H9 (cell line): ENCODE data around the gene LITAF. TPM values are rescaled to one million over a fixed set of nuclear protein-coding genes. Genes with fewer than 3 reads are reported as not detected.
A peak's percentile ranks its signal among the peaks of the same experiment; 100 is the strongest.

Experiments used
- DNase-seq: peaks from one replicate; pipeline ENCODE4 v3.0.0-alpha.2; 2017
- H2AFZ ChIP-seq: one replicate; pipeline ENCODE4 v1.6.1; 2013; ENCODE audit warnings: mild to moderate bottlenecking, low read length, control low read depth, moderate library complexity
- H2AK5ac ChIP-seq: 2 replicates; pipeline ENCODE4 v1.6.1; 2013; ENCODE audit warnings: low read length, control low read depth, mixed read lengths; ENCODE audit not compliant: insufficient read length
- H2BK120ac ChIP-seq: one replicate; pipeline ENCODE4 v1.6.1; 2013; ENCODE audit warnings: low read depth, mild to moderate bottlenecking, low read length, control low read depth, inconsistent platforms; ENCODE audit not compliant: poor library complexity, severe bottlenecking
- H2BK12ac ChIP-seq: 2 replicates; pipeline ENCODE4 v1.6.1; 2013; ENCODE audit warnings: low read length, control low read depth, mixed read lengths, low read depth; ENCODE audit not compliant: insufficient read length
- H2BK15ac ChIP-seq: 2 replicates; pipeline ENCODE4 v1.6.1; 2013; ENCODE audit warnings: low read depth, low read length, control low read depth
- H2BK20ac ChIP-seq: one replicate; pipeline ENCODE4 v1.6.1; 2013; ENCODE audit warnings: low read depth, mild to moderate bottlenecking, low read length, control low read depth, inconsistent platforms; ENCODE audit not compliant: poor library complexity, severe bottlenecking
- H2BK5ac ChIP-seq: 2 replicates; pipeline ENCODE4 v1.6.1; 2013; ENCODE audit warnings: low read length, control low read depth, mixed read lengths; ENCODE audit not compliant: insufficient read length
- H3K14ac ChIP-seq: 2 replicates; pipeline ENCODE4 v1.6.1; 2013; ENCODE audit warnings: low read length, control low read depth; ENCODE audit not compliant: insufficient read depth
- H3K18ac ChIP-seq: 2 replicates; pipeline ENCODE4 v1.6.1; 2013; ENCODE audit warnings: low read depth, mild to moderate bottlenecking, mixed read lengths, low read length, control low read depth; ENCODE audit not compliant: insufficient read length
- H3K23ac ChIP-seq: 2 replicates; pipeline ENCODE4 v1.6.1; 2013; ENCODE audit warnings: low read length, control low read depth, mixed read lengths, low read depth; ENCODE audit not compliant: insufficient read length
- H3K23me2 ChIP-seq: 2 replicates; pipeline ENCODE4 v1.6.1; 2013; ENCODE audit warnings: low read depth, mild to moderate bottlenecking, mixed read lengths, low read length, control low read depth; ENCODE audit not compliant: insufficient read length, poor library complexity, severe bottlenecking
- H3K27ac ChIP-seq: 2 replicates; pipeline ENCODE4 v1.5.1; 2013; ENCODE audit warnings: low read length, control low read depth, mixed read lengths, low read depth; ENCODE audit not compliant: insufficient read length
- H3K27me3 ChIP-seq: 2 replicates; pipeline ENCODE4 v1.6.1; 2013; ENCODE audit warnings: low read length, control low read depth, inconsistent platforms; ENCODE audit not compliant: insufficient read depth
- H3K4ac ChIP-seq: 2 replicates; pipeline ENCODE4 v1.6.1; 2013; ENCODE audit warnings: low read depth, mild to moderate bottlenecking, control low read depth, inconsistent platforms, low read length, moderate library complexity
- H3K4me1 ChIP-seq: 2 replicates; pipeline ENCODE4 v1.6.1; 2013; ENCODE audit warnings: low read length, control low read depth, inconsistent platforms; ENCODE audit not compliant: insufficient read depth
- H3K4me2 ChIP-seq: 2 replicates; pipeline ENCODE4 v1.6.1; 2013; ENCODE audit warnings: low read length, control low read depth, mixed read lengths; ENCODE audit not compliant: insufficient read length, insufficient read depth
- H3K56ac ChIP-seq: 2 replicates; pipeline ENCODE4 v1.6.1; 2013; ENCODE audit warnings: low read depth, mild to moderate bottlenecking, mixed read lengths, low read length, control low read depth; ENCODE audit not compliant: insufficient read length
- H3K79me1 ChIP-seq: 2 replicates; pipeline ENCODE4 v1.6.1; 2013; ENCODE audit warnings: low read depth, mild to moderate bottlenecking, moderate library complexity, low read length, control low read depth, inconsistent platforms; ENCODE audit not compliant: insufficient read depth, poor library complexity, severe bottlenecking
- H3K79me2 ChIP-seq: 2 replicates; pipeline ENCODE4 v1.6.1; 2013; ENCODE audit warnings: low read length, control low read depth, inconsistent platforms; ENCODE audit not compliant: insufficient read depth
- H3K9ac ChIP-seq: 2 replicates; pipeline ENCODE4 v1.6.1; 2013; ENCODE audit warnings: low read length, control low read depth, mixed read lengths; ENCODE audit not compliant: insufficient read length; ENCODE audit errors: extremely low read depth
- H3K9me3 ChIP-seq: one replicate; pipeline ENCODE4 v1.6.1; 2013; ENCODE audit warnings: low read depth, low read length, inconsistent platforms; ENCODE audit not compliant: control insufficient read depth
- H3T11ph ChIP-seq: one replicate; pipeline ENCODE4 v1.6.1; 2013; ENCODE audit warnings: mild to moderate bottlenecking, low read length, control low read depth, inconsistent platforms
- H4K20me1 ChIP-seq: one replicate; pipeline ENCODE4 v1.6.1; 2013; ENCODE audit not compliant: control insufficient read depth, insufficient read length, insufficient read depth
- H4K5ac ChIP-seq: 2 replicates; pipeline ENCODE4 v1.6.1; 2013; ENCODE audit warnings: low read depth, mild to moderate bottlenecking, mixed read lengths, low read length, control low read depth; ENCODE audit not compliant: insufficient read length
- H4K8ac ChIP-seq: replicated peaks from 2 replicates; pipeline ENCODE4 v1.6.1; 2013; ENCODE audit warnings: low read length, control low read depth, mixed read lengths, low read depth; ENCODE audit not compliant: insufficient read length
- H4K91ac ChIP-seq: 2 replicates; pipeline ENCODE4 v1.6.1; 2013; ENCODE audit warnings: low read depth, mild to moderate bottlenecking, moderate library complexity, mixed read lengths, low read length, control low read depth; ENCODE audit not compliant: insufficient read length
- H3K27ac Mint-ChIP-seq, 3 experiments: 2 replicates in 2 of 3; 3 replicates in 1 of 3; pipeline ENCODE4 v1.8.0; 2020 to 2021; ENCODE audit warnings: mixed read lengths in 3 of 3, mild to moderate bottlenecking in 1 of 3, moderate library complexity in 1 of 3
- H3K27me3 Mint-ChIP-seq: 2 replicates; pipeline ENCODE4 v1.8.0; 2021; ENCODE audit warnings: low read depth, mild to moderate bottlenecking, moderate library complexity, mixed read lengths
- H3K36me3 Mint-ChIP-seq, 3 experiments: 2 replicates in 2 of 3; 3 replicates in 1 of 3; pipeline ENCODE4 v1.8.0; 2020 to 2021; ENCODE audit warnings: low read depth in 3 of 3, mixed read lengths in 3 of 3; ENCODE audit not compliant: insufficient read depth in 1 of 3
- H3K4me1 Mint-ChIP-seq, 2 experiments: 2 replicates each; pipeline ENCODE4 v1.8.0; 2020; ENCODE audit warnings: mixed read lengths in 2 of 2
- H3K4me3 Mint-ChIP-seq, 2 experiments: 2 replicates in 1 of 2; 3 replicates in 1 of 2; pipeline ENCODE4 v1.8.0; 2020 to 2021; ENCODE audit warnings: mild to moderate bottlenecking in 2 of 2, mixed read lengths in 2 of 2, moderate library complexity in 1 of 2
- H3K9me3 Mint-ChIP-seq, 2 experiments: 2 replicates in 1 of 2; 3 replicates in 1 of 2; pipeline ENCODE4 v1.8.0; 2020; ENCODE audit warnings: mild to moderate bottlenecking in 2 of 2, mixed read lengths in 2 of 2, moderate library complexity in 1 of 2
- whole genome bisulfite sequencing: extraction: QIAGEN DNeasy Blood & Tissue Kit; methylation state at CpG from one replicate; pipeline ENCODE4 v1.1.7; 2013; ENCODE audit warnings: missing lambda C conversion rate, low lambda C conversion rate, mixed read lengths; ENCODE audit not compliant: insufficient read length; ENCODE audit errors: extremely low coverage; 5-methylcytosine and 5-hydroxymethylcytosine counted together
- total RNA-seq: library from RNA; stranded (reverse); gene quantifications from 2 replicates; pipeline ENCODE4 v1.2.1, GENCODE V29; 2021
- TF ChIP-seq, protein P1 (sequence below): fragments of 200-600 bp; sonication (generic); conservative IDR thresholded peaks from 3 replicates; pipeline ENCODE4 v1.8.0; 2021; ENCODE audit warnings: antibody characterized with exemption, mild to moderate bottlenecking

The LITAF gene
- total RNA-seq, 1 experiment from 2014 or later, result 249 TPM

DNA sequence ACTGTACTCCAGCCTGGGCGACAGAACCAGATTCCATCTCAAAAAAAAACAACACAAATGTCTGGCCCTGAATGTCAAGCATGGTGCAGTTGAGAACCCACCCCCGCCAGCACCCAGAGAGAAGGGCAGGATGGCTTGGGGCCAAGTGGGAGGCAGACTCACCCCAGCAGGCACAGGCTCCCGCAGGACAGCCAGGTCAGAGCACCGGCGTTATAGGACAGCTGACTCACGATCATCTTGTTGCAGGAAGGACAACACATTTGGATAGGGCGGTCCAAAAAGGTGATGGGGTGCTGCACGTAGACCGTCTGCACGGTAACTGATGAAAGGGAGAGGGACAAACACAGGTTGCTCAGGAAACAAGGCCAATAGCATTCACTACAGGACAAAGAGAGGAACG is 33.3 kb downstream of the LITAF start:
- no peaks in the 10 kb centered on the region for H3K4me1 ChIP-seq
- DNase-seq, result no peak
- H3K9ac ChIP-seq, result no peak overlapping the region
- no peak overlapping the region for H2BK15ac ChIP-seq
- no peaks in the 10 kb centered on the region for H3K9me3 ChIP-seq
- no peaks in the 10 kb centered on the region for H3K23me2 ChIP-seq
- no peak overlapping the region for H3K4me2 ChIP-seq
- H3K27ac Mint-ChIP-seq, result peak overlapping the region in 1 of 3 experiments; percentile 38; a peak in 2 of 7 replicates
- no peaks in the 10 kb centered on the region for H3K27me3 Mint-ChIP-seq
- no peak overlapping the region for H3K56ac ChIP-seq
- no peak overlapping the region for H2BK120ac ChIP-seq
- no peaks in the 10 kb centered on the region for H3K79me2 ChIP-seq
- H3K36me3 Mint-ChIP-seq, result peaks cover 36 to 92% (median 89%) of the 10 kb centered on the region in 3 experiments
- no peak overlapping the region for H2BK20ac ChIP-seq
- TF ChIP-seq, protein P1, sequence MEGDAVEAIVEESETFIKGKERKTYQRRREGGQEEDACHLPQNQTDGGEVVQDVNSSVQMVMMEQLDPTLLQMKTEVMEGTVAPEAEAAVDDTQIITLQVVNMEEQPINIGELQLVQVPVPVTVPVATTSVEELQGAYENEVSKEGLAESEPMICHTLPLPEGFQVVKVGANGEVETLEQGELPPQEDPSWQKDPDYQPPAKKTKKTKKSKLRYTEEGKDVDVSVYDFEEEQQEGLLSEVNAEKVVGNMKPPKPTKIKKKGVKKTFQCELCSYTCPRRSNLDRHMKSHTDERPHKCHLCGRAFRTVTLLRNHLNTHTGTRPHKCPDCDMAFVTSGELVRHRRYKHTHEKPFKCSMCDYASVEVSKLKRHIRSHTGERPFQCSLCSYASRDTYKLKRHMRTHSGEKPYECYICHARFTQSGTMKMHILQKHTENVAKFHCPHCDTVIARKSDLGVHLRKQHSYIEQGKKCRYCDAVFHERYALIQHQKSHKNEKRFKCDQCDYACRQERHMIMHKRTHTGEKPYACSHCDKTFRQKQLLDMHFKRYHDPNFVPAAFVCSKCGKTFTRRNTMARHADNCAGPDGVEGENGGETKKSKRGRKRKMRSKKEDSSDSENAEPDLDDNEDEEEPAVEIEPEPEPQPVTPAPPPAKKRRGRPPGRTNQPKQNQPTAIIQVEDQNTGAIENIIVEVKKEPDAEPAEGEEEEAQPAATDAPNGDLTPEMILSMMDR, result no peak
- no peak overlapping the region for H4K5ac ChIP-seq
- no peak overlapping the region for H4K8ac ChIP-seq
- no peak overlapping the region for H2BK5ac ChIP-seq
- H2BK12ac ChIP-seq, result no peak overlapping the region
- no peak overlapping the region for H3K23ac ChIP-seq
- no peak overlapping the region for H3K27ac ChIP-seq
- no peak overlapping the region for H2AFZ ChIP-seq
- no peak overlapping the region for H3K18ac ChIP-seq
- no CpG with 5 or more reads among the region's 11 CpGs for WGBS
- no peak overlapping the region for H4K91ac ChIP-seq
- H4K20me1 ChIP-seq, result no peaks in the 10 kb centered on the region
- no peaks in the 10 kb centered on the region for H3K79me1 ChIP-seq
- peaks cover 3% of the 10 kb centered on the region in 2 experiments; a peak in 2 of 4 replicates for H3K4me1 Mint-ChIP-seq
- H3K14ac ChIP-seq, result no peak overlapping the region
- no peaks in the 10 kb centered on the region for H3K27me3 ChIP-seq
- peaks cover 3 to 6% of the 10 kb centered on the region in 2 experiments for H3K9me3 Mint-ChIP-seq
- no peak overlapping the region for H3T11ph ChIP-seq
- no peak overlapping the region for H3K4me3 Mint-ChIP-seq
- H3K4ac ChIP-seq, result no peak overlapping the region
- H2AK5ac ChIP-seq, result no peak overlapping the region
